ENCODE measurements around the gene DOCK3.

Gene DOCK3

DNA sequence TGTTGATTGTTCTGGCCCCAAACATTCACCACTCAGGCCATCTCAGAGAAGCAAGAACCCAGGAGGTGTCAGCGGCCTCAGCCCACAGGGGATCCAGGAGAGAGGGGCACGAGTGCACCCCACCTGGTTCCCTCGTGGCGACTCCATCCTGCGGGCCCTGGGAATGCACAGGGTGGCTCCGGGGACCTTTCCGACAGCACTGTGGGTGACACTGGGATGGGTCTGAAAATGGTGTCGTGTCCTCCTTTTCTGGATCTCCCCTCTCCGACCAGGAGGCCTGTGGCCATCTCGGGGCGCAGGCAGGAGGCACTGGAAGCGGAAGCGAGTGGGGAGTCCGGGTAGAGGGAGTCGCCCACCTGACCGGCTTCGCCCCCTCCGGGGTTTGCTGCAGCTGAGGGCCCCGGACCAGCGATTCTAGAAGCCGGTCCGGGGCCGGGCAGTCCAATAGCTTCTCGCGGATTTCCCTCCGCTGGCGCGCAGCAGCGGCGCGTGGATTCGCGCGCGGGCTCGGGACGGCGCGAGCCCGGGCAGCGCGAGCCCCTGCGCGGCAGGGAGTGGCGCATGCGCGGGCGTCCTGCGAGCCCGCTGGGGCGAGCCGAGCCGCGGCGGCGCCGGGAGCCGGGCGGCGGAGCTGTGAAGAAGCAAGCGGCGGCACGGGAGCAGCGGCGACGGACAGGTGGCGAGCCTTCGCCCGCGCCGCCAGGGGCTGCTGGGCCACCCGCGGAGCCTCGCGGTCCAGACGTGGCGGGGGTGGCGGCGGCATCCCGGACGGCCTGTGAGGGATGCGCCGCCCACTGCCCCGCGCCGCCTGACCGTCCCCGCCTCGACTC lies at the start of gene DOCK3:
Gene DOCK3, plus strand, starts transcription at position 579 of the 830 bp plus-strand sequence. CDS start 337 bp downstream, outside the sequence.
- DNase-seq: no peak

GRCh38 chr3:50625231-50626182 lies 49.2 kb upstream of the DOCK3 start:
- no peak for DNase-seq

- no peak for DNase-seq
These were observed 48.3 kb upstream of the DOCK3 start for GRCh38 chr3:50626401-50626800.

- DNase-seq: no peak
These were observed 47.2 kb upstream of the DOCK3 start for GRCh38 chr3:50627407-50628051.

DNA sequence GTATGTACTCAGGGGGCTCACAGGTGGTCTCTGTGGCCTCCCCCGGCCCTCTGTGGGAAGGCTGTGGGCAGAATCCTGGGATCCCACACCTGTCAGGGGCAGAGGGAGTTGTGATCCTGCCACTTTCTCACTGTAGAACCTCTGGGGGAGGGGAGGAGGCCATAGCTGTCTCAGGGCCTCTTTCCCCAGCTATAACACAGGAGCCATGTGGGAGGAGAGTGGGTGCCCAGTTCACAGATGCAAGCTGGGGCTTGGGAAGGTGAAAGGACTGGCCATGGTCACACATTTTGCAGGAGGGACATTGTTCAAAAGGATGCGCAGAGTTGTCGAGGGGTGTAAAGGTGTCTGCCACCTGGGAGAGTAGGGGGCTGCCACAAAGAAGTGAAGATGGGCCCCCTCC lies 46.1 kb upstream of the DOCK3 start:
- DNase-seq: no peak

- no peak for DNase-seq
These were observed 44.3 kb upstream of the DOCK3 start for GRCh38 chr3:50630394-50630793.

DNA sequence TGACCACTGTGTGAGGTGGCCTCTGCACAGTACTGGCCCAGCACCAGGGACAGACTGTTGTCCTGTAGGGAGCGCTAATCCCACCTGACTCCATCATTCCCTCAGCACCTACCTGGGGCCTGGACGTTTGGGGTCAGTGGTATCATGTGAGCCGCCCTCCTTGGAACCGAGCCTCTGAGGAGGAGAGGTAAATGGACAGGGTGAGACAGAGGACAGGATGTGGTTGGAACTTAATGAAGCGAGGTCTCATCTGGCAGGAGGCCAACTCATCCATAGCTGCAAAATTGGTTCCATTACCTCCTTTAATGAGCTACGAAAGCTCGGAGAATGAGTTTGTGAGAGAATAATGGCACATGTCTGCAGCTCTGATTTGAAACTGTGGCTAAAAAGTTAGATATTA lies 43.9 kb upstream of the DOCK3 start:
- DNase-seq: peak; percentile 40

DNA sequence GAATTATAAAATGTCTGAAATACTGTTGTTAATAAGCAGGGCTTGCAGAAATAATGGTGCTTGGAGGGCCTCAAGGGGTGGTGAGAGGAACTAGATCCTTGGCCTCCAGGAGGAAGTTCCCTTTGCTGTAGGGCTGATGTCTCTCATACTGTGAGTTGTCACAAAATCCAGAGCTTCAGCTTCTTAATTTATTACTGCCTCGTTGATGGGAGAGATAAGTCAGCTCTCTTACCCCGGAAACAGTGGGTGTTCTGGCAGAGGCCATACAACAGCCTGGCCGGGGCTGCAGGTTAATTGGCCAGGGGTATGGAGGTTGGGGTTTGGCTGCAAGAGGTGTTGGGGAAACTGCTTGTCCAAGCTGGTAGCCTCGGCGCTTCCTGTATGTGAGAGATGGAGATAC lies 42.3 kb upstream of the DOCK3 start:
- no peak for DNase-seq

GRCh38 chr3:50633230-50633790 lies 41.4 kb upstream of the DOCK3 start:
- no peak for DNase-seq

- no peak for DNase-seq
These were observed 39.7 kb upstream of the DOCK3 start for GRCh38 chr3:50635066-50635465.

DNA sequence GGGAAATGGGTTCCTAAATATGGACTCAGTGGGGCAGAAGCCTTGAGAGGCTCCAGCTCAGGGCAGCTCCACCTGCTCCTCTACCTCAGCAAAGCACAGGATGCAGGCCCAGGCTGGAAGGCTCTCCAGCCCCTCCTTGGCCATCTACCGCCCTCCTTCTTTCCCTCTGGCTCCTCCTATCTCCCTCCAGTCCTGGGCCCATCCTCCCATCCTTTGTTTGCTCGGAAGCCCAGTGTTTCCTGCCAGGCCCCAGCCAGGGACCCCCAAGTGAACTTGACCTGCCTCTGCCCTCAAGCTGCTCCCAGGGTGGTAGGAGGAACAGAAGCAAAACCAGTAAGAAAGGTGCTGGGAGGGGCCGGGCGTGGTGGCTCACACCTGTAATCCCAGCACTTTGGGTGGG lies 37.7 kb upstream of the DOCK3 start:
- DNase-seq: no peak

GRCh38 chr3:50637945-50638344 lies 36.8 kb upstream of the DOCK3 start:
- no peak for DNase-seq

DNA sequence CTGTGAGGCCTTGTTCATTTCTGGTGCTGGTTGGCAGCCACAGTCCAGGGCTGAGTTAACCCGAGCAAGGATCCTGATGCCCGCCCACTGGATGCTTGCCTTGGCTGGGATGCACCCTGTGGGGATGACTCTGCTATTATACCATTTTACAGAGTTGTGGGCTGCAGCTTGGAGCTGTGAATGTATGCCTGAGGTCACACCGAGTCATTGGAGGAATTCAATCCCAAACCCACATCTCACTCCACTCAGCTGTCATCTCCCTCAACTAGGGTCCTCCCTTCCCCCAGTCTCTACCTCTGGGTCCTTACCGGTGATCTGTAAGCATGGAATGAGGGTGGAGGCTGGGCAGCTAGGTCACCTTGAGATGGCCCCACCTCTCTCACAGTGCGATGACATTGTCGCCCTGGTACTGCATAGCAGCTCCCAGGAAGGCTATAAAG lies 35.7 kb upstream of the DOCK3 start:
- DNase-seq: no peak

DNA sequence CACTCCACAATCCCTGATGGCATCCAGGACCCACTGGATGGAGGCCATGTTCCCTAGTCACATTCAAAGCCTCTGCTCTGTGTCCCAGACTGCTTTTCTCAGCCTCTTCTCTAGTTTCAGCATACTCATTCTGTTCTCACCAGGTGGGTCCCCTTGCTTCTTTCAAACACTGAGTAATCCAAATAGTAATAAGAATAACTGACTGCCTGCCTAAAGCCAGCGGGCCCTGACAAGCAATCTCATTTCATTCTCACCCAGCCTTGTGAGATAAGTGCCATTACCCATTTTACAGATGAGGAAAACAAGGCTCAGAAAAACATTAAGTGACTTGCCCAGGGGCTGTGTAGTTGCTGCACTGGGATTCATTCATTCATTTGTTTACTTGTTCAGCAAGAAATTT lies 32.3 kb upstream of the DOCK3 start:
- DNase-seq: no peak

DNA sequence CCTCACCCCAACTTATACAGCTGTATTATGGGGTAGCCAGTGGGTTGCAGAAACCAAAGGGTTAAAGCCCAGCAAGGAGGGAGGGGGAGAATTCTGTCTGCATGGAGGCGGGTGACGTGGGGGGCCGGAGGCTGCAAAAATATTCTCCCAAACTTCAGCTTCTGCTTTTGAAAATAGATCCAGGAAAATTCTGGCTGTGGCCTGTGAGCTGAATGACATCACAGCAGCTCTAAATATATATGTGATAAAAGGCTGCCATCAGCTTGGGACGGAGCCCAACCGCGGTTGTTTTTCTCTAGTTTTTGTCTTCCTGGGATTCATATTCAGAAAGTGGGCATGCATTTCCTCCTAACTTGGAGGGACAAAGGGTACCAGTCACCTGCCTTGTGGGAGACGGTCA lies 30.2 kb upstream of the DOCK3 start:
- no peak for DNase-seq

DNA sequence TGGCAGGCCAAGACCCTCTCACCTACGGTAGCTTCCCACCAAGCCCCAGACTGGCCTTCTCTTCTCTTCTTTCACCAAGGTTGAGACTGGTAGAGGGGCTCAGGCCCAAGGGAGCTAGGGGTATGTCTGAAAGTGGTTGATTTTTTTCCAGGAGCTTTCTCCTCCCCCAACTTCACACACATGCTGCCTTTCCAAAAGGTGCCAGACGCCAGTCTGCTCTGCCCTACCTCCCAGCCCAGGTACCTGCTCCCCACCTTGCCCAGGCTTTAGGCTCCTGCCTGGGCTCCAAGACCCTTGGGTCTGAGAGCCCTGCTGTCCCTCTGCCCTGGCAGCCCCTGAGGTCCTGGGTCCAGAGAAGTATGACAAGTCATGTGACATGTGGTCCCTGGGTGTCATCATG lies 29.3 kb upstream of the DOCK3 start:
- DNase-seq: no peak

DNA sequence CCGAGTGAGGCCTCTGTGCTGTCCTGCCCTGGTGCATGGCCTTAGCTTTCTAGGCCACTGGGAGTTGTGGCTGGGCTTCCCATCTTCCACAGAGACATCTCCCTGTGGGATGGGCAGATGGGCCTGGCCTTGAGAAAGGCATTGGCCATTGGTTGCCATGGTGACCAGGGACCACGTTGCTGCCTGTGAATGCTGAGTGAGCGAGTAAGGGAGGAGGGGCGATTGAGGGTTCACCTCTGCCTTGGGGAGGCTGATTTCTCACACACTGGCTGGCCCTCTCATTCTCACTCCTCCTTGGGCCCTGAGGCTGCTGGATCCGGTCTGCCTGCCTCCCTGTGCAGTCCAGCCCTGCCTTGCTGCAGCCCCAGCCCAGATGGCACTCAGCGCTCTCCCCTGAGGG lies 26.4 kb upstream of the DOCK3 start:
- no peak for DNase-seq

DNA sequence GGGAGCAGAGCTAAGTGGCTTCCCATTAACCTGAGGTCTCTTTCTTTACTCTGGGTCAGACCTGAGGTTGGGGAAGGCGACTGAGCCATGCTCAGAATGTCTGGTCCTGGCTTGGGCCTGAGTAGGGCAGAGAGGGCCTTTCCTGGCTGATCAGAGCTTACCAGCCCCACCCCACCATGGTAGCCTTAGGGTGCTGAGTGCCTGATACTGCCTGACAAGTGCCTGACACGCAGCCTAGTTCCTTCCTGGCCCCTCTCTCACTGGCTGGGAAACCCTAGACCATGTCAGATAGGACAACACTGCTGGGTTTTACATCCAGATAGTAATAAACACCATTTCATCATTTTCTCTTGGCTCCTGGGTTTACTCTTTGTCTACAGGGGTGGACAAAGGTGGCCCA lies 25.8 kb upstream of the DOCK3 start:
- no peak for DNase-seq

DNA sequence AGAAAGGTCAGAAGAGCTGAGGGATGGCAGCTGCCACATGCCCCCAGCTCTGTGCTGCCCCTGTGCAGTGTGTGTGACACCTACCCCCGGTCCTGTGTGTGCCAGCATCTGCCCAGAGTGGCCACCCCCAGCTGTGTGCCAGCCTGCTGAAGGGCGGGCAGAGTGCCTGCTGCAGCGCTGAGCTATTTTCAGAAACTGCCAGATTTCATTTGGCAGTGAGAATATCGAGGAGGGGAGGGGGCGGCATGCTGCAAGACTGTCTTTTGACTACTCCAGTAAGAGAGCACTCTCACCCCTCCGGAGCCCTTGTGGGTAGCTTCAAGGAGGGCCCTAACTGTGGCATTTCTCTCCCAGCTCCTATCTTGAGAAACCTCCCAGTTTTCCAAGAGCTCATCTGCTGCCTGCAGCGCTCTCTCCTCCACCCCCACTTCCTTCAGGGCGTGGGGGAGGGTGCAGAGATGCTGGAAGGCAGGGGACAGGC lies 25.2 kb upstream of the DOCK3 start:
- DNase-seq: no peak

- DNase-seq: no peak
These were observed 24.7 kb upstream of the DOCK3 start for GRCh38 chr3:50650018-50650417.

- no peak for DNase-seq
These were observed 23.3 kb upstream of the DOCK3 start for GRCh38 chr3:50651445-50651844.

- no peak for DNase-seq
These were observed 22.7 kb upstream of the DOCK3 start for GRCh38 chr3:50651920-50652529.

Measured in NCI-H2029 (cell line).